Measurements from ENCODE around the gene KDM2B. TPM values are rescaled to one million over a fixed set of nuclear protein-coding genes. Genes with fewer than 3 reads are reported as not detected.

The KDM2B gene
- polyA plus RNA-seq, 1 experiment, result 15.0 TPM

DNA sequence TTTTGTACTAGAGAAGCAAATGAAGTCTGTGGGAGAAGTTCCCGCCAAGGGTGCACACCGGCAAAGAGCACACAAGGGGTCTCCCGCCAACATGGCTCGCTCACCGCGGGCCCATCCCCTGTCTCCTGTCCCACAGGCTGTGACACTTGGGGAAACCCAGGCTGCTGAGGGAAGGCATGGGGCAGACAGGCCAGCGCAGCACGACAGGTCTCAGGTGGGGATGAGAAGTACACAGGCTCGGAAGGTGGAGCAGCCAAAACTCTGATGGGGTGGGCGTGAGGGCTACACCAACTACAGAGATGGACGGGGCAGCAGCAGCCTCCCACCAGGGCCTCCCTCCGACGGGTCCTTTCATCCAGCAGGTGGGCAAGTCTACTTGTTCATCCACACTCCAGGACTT is 116.5 kb downstream of the KDM2B start:
- Histone ChIP-seq H3K4me3 (ENCODE audit: low read depth, low read length) (no peak overlapping the region), H3K27me3 (ENCODE audit: control insufficient read depth, insufficient read depth, low read length) (no peaks in the 10 kb centered on the region), H3K36me3 (ENCODE audit: control insufficient read depth, insufficient read depth, low read length) (no peaks in the 10 kb centered on the region)
- ChIA-PET CTCF (interaction anchor here (1.6 kb wide), 1 partner anchor 20 kb away, joined by 7 read pairs; no protein-coding TSS in a partner anchor), POLR2A (interaction anchor here (0.5 kb wide), 1 partner anchor 159 kb away, joined by 14 read pairs; no protein-coding TSS in a partner anchor)
- TF ChIP-seq, protein P1, sequence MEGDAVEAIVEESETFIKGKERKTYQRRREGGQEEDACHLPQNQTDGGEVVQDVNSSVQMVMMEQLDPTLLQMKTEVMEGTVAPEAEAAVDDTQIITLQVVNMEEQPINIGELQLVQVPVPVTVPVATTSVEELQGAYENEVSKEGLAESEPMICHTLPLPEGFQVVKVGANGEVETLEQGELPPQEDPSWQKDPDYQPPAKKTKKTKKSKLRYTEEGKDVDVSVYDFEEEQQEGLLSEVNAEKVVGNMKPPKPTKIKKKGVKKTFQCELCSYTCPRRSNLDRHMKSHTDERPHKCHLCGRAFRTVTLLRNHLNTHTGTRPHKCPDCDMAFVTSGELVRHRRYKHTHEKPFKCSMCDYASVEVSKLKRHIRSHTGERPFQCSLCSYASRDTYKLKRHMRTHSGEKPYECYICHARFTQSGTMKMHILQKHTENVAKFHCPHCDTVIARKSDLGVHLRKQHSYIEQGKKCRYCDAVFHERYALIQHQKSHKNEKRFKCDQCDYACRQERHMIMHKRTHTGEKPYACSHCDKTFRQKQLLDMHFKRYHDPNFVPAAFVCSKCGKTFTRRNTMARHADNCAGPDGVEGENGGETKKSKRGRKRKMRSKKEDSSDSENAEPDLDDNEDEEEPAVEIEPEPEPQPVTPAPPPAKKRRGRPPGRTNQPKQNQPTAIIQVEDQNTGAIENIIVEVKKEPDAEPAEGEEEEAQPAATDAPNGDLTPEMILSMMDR (IDR thresholded peaks at IDR 0.05; ENCODE audit: insufficient read depth, low read depth, low read length), result no peak
- no peak for DNase-seq (ENCODE audit: low read depth)

DNA sequence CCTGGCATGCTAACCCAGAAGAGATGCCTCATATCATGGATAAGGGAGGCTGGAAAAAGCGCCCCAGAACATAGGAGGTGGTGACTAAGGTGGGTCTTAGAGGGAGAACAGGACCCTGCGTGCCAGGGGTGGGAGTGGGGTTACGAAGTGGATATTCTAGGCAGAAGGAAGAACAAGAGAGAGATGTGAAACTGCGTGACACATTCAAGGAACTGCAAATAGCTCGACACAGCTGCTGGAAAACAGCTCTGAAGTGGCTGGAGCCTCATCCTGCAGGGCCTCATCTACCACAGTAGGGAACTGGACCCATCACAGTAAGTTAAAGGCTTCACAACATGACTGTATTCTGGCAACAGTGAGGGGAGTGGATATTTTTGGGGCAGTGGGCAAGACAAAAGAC is 119.8 kb downstream of the KDM2B start:
- DNase-seq (ENCODE audit: low read depth), result no peak
- ChIA-PET POLR2A (no interaction called here), CTCF (interaction anchor here (0.5 to 2.4 kb wide), 3 partner anchors 18 to 208 kb away, joined by 3 to 8 read pairs (median 5); no protein-coding TSS in a partner anchor)
- TF ChIP-seq, protein P1 (IDR thresholded peaks at IDR 0.05; ENCODE audit: insufficient read depth, low read depth, low read length), result no peak
- no peaks in the 10 kb centered on the region for H3K27me3 ChIP-seq (ENCODE audit: control insufficient read depth, insufficient read depth, low read length)
- no peak overlapping the region for H3K4me3 ChIP-seq (ENCODE audit: low read depth, low read length)
- H3K36me3 ChIP-seq (ENCODE audit: control insufficient read depth, insufficient read depth, low read length), result no peaks in the 10 kb centered on the region

DNA sequence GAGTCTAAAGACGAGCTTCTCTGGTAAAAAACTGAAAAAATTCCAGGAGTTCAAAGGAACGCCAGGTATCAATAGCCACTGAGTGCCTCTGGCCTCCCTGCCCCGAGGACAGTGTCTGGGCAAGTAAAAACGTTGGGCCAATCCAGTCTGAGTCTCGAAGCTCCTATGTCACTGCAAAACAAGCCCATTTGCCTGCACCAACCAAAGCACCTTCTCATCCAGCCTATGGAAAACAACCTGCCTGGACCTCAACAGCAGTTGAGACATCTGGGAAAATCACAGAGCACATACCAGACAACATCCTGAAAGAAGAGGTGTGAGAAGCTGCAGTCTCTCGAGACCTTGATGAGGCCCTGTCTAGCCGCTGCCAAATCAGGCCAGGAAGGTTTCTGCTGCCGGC is 124.3 kb downstream of the KDM2B start:
- ChIA-PET POLR2A (no interaction called here), CTCF (interaction anchor here (5.5 kb wide), 1 partner anchor 13 kb away, joined by 24 read pairs; no protein-coding TSS in a partner anchor)
- Histone ChIP-seq H3K4me3 (ENCODE audit: low read depth, low read length) (no peak overlapping the region), H3K36me3 (ENCODE audit: control insufficient read depth, insufficient read depth, low read length) (no peaks in the 10 kb centered on the region), H3K27me3 (ENCODE audit: control insufficient read depth, insufficient read depth, low read length) (no peaks in the 10 kb centered on the region)
- TF ChIP-seq, protein P1 (IDR thresholded peaks at IDR 0.05; ENCODE audit: insufficient read depth, low read depth, low read length), result no peak
- no peak for DNase-seq (ENCODE audit: low read depth)

DNA sequence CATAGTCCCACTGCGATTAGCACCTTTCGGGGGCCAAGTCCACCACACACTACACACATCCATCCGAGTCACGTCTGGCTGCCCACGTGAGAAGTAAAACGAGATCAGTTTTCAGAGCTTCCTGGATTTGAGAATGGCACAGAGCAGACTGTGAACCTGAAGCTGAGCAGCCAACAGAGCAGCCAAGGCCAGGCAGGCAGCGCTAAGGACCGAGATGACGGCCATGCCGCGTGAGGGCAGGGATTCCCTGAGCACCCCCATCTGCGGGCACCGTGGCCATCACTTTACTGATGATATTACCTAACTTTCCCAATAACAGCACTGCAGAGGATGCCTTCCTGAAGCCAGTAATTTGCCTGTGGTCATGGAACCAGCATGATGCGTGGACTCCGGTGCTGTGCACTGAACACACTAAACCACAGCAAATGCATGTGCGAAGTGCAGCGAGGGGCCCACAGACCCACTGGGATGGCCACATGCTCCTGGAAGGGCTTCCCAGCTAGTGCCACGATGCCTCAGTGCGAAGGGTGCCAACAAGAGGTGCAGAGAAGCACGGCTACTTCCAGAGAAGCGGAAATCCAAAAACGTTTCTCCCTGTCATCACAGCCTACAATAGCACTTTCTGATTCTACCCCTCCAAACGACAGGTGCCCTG is 124.9 kb downstream of the KDM2B start:
- no peak for DNase-seq (ENCODE audit: low read depth)
- TF ChIP-seq, protein P1 (IDR thresholded peaks at IDR 0.05; ENCODE audit: insufficient read depth, low read depth, low read length), result no peak
- ChIA-PET CTCF (interaction anchor here (1.5 to 5.5 kb wide), 2 partner anchors 12 to 123 kb away, joined by 3 to 24 read pairs; no protein-coding TSS in a partner anchor), POLR2A (no interaction called here)
- no peak overlapping the region for H3K4me3 ChIP-seq (ENCODE audit: low read depth, low read length)
- H3K27me3 ChIP-seq (ENCODE audit: control insufficient read depth, insufficient read depth, low read length), result no peaks in the 10 kb centered on the region
- no peaks in the 10 kb centered on the region for H3K36me3 ChIP-seq (ENCODE audit: control insufficient read depth, insufficient read depth, low read length)

DNA sequence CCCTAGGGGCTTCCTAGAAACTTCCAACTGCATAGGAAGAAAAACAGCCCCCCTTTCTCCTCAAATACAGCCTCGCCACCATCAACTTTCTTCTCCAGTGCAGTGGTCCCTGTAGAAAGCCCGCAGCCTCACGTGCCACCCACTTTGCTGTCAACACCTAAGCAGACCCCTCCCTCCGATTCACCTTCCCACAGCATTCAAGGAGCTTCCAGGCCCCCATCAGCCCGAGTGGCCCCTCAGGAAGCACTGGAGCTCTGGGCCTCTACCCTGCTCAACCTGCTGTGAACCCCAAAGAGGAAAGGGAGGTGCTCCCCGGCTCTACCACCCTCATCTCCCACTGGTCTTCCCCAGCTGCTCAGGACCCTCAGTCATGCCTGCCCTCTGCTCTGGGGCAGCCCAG is 125.9 kb downstream of the KDM2B start:
- DNase-seq (ENCODE audit: low read depth), result no peak
- TF ChIP-seq, protein P1 (IDR thresholded peaks at IDR 0.05; ENCODE audit: insufficient read depth, low read depth, low read length), result no peak
- no peaks in the 10 kb centered on the region for H3K27me3 ChIP-seq (ENCODE audit: control insufficient read depth, insufficient read depth, low read length)

More for the DNA sequence above, 125.9 kb downstream of the KDM2B start:
- Histone ChIP-seq H3K4me3 (ENCODE audit: low read depth, low read length) (no peak overlapping the region), H3K36me3 (ENCODE audit: control insufficient read depth, insufficient read depth, low read length) (no peaks in the 10 kb centered on the region)
- POLR2A ChIA-PET, result interaction anchor here (0.7 kb wide), 1 partner anchor 8 kb away, joined by 6 read pairs; no protein-coding TSS in a partner anchor
- CTCF ChIA-PET, result interaction anchor here (1.5 to 5.5 kb wide), 2 partner anchors 11 to 122 kb away, joined by 3 to 24 read pairs; no protein-coding TSS in a partner anchor
